ENCODE measurements around the gene PDLIM5. TPM values are rescaled to one million over a fixed set of nuclear protein-coding genes. Genes with fewer than 3 reads are reported as not detected.

PDLIM5 gene
- total and polyA plus RNA-seq, 11 donors, result 262 to 1,378 (median 1,035) TPM

- Histone ChIP-seq H3K4me3 (no peak overlapping the region), H3K27me3 (no peaks in the 10 kb centered on the region), H3K27ac (no peak overlapping the region), H3K4me1 (peaks cover 0 to 5% (median 0%) of the 10 kb centered on the region in 12 donors), H3K9me3 (no peaks in the 10 kb centered on the region), H3K36me3 (peaks cover 0 to 30% (median 8%) of the 10 kb centered on the region in 9 donors)
- intact Hi-C loops (cut with DNase I), result no loop called here
- 85 to 95% (median 87%) methylated on average over 5 of the region's 5 CpGs for WGBS, 4 donors
- peak in 3 of 4 donors; percentile 17 to 30 (median 27) for ATAC-seq
- TF ChIP-seq POLR2A (IDR thresholded peaks at IDR 0.05) (no peak), CTCF (IDR thresholded peaks at IDR 0.05) (no peak)
- no peak for DNase-seq
These were observed 219.4 kb downstream of the PDLIM5 start for GRCh38 chr4:94671113-94671512.

- DNase-seq, result no peak
- ATAC-seq, result peak in 1 of 4 donors; percentile 8
- no peaks in the 10 kb centered on the region for H3K27me3 ChIP-seq
- H3K36me3 ChIP-seq, result peaks cover 0 to 4% (median 0%) of the 10 kb centered on the region in 9 donors
- 59 to 76% (median 68%) methylated on average over 2 of the region's 2 CpGs for WGBS, 4 donors
- H3K4me1 ChIP-seq, result peaks cover 0 to 9% (median 0%) of the 10 kb centered on the region in 12 donors
- H3K9me3 ChIP-seq, result no peaks in the 10 kb centered on the region
- intact Hi-C loops (cut with DNase I), result no loop called here
- H3K4me3 ChIP-seq, result no peak overlapping the region
- TF ChIP-seq POLR2A (IDR thresholded peaks at IDR 0.05) (no peak), CTCF (IDR thresholded peaks at IDR 0.05) (no peak)
- no peak overlapping the region for H3K27ac ChIP-seq
These were observed 222.2 kb downstream of the PDLIM5 start for GRCh38 chr4:94673961-94674360.

GRCh38 chr4:94676970-94677369 is 225.2 kb downstream of the PDLIM5 start:
- Histone ChIP-seq H3K4me1 (peaks cover 0 to 9% (median 0%) of the 10 kb centered on the region in 12 donors), H3K4me3 (no peak overlapping the region), H3K9me3 (no peaks in the 10 kb centered on the region), H3K27ac (no peak overlapping the region), H3K36me3 (no peaks in the 10 kb centered on the region), H3K27me3 (peaks cover 0 to 3% (median 0%) of the 10 kb centered on the region in 9 donors)
- TF ChIP-seq CTCF (IDR thresholded peaks at IDR 0.05) (no peak), POLR2A (IDR thresholded peaks at IDR 0.05) (no peak)
- WGBS, 4 donors, result 30 to 37% (median 34%) methylated on average over 2 of the region's 2 CpGs
- intact Hi-C loops (cut with DNase I), result no loop called here
- ATAC-seq (peak; percentile 32 to 78 (median 66)), DNase-seq (no peak)

GRCh38 chr4:94678896-94679295 is 227.2 kb downstream of the PDLIM5 start:
- no peak for ATAC-seq
- no peak for TF ChIP-seq CTCF (IDR thresholded peaks at IDR 0.05)
- TF ChIP-seq POLR2A (IDR thresholded peaks at IDR 0.05), result no peak

More at GRCh38 chr4:94678896-94679295, 227.2 kb downstream of the PDLIM5 start:
- H3K4me1 ChIP-seq, result peaks cover 0 to 9% (median 0%) of the 10 kb centered on the region in 12 donors
- H3K36me3 ChIP-seq, result no peaks in the 10 kb centered on the region
- DNase-seq, result no peak
- no peak overlapping the region for H3K27ac ChIP-seq
- H3K27me3 ChIP-seq, result peaks cover 0 to 3% (median 0%) of the 10 kb centered on the region in 9 donors
- no peak overlapping the region for H3K4me3 ChIP-seq
- intact Hi-C loops (cut with DNase I), result no loop called here
- H3K9me3 ChIP-seq, result no peaks in the 10 kb centered on the region
